GM21576 (cell line): ENCODE data around the gene DDX4.
"Not testable (repeated sequence)": the region's sequence is repeated elsewhere in the genome, so short reads cannot be mapped to it uniquely, and the experiment has no call there.

Experiments used
- ATAC-seq: cut with Tn5 transposase; IDR thresholded peaks from one replicate; pipeline ENCODE4 v1.9.1; 2021; ENCODE audit warnings: mild to moderate bottlenecking, moderate library complexity; ENCODE audit not compliant: unreplicated experiment

DDX4 gene

DNA sequence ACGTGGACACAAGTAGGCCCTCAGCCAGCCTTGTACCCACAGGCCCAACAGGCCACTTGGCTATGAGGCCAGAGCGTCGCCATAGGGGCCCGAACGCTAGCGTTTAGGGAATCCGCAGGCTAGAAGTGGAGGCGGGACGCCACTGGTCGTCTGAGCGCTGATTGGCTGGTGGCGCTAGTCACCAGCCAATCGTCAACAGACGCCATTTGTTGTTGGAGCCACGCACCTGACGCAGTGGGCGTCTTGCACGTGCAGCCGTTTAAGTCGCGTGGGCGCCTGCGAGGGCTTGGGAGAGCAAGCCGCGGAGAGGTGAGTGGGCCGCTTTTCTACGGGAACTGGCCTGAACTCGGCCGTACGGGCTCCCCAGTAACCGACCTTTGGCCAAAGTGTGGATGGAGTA, at the start of gene DDX4:
Gene DDX4 (plus strand): TSS at position 269 of the 400 bp plus-strand sequence. CDS start 903 bp downstream, outside the sequence.
- no peak for ATAC-seq

DNA sequence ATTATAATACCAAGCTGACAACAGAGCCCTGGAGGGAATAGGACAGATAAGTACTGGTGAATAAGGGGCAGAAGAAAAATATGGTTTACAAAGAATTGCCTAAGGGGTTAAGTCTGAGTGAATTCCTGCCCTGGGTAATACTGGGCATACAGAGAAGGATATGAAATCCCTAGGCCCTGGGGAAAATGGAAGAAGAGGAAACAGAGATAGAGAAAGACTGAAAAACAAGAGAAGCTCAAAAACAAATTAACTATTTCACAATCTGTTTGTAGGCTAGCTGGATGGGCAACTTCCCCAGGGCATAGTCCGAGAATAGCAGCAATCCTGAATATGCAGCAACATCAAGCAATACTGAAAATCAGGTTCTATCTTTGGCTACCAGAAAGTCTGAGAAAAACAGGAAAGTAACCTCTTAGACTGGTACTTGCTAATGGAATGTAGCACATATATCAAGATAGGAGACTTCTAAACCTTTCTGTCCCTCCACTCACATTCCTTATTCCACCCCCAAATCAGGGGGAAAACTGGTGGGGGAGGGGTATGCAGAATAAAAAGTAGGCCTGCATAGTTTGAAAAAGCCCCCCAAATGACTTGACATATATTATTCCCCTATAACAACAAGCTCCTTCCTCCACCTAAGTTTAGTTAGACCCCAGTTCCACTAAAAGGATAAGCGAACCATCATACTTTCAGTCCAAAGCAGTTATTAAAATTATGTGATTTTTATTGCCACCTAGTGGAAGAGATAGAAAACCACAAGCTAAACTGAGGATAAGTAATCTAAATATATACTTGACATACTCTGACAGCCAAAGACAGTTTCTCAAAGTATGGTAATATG, 46.4 kb upstream of the DDX4 start:
- no peak for ATAC-seq

DNA sequence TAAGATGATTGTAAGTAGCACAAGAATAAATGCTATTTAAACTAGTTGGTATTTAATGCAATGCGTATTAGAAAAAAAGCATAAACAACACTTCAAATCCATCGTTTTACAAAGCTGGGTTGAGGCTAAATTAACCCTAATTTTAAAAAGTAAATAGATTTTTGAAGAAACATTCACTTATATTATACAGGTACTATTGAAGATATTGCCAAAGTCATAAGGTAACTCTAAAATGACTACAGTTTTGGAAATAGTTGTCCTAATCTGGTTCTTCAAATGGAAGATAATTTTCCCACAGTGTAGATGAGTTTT, 45.8 kb upstream of the DDX4 start:
- no peak for ATAC-seq

DNA sequence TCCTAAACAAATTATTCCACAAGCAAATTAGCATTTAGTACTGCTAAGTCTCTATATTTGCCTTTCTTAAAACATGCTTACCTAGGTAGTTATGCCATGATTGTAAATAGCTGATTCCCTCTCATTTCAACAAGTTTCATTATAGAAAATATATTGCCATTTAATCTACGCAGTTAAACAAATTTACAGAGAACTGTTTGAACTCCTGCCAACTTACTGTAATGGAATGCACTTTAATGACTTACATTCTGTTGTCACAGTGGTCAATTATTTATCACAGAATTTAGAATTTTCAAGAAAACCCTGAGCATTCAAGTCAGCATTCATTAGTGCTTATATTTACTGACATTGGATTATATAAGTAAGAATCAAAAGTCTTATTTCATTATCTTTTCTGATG, 45.4 kb upstream of the DDX4 start:
- no peak for ATAC-seq

DNA sequence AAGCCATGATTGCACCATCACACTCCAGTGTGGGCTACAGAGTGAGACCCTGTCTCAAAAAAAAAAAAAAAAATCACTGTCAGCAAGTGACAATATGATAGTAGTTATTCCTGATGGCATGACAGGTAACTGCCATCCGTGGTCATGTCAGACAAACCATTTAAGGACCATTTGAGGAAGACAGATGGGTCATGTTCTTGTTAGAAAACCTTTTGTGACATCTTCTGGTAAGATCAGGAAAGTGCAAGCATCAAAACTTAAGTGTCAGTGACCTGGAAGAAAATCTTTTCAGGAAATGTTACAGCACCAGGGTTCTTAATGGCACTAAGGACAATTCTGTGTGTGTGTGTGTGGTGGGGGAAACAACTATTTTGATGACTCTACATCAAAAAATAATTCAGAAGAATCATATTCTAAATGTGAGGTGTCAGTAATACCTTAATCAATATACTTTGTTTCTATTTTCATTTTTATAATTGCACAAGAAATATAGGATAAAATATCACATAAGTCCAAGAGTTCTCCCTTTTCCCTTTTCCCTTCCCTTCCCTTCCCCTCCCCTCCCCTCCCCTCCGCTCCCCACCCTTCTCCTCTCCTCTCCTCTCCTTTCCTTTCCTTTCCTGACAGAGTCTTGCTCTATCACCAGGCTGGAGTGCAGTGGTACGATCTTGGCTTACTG, 43.6 kb upstream of the DDX4 start:
- ATAC-seq: no peak

DNA sequence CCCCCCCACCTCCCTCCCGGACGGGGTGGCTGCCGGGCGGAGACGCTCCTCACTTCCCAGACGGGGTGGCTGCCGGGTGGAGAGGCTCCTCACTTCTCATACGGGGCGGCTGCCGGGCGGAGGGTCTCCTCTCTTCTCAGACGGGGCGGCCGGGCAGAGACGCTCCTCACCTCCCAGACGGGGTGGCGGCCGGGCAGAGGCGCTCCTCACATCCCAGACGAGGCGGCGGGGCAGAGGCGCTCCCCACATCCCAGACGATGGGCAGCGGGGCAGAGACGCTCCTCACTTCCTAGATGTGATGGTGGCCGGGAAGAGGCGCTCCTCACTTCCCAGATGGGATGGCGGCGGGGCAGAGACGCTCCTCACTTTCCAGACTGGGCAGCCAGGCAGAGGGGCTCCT, 41.2 kb upstream of the DDX4 start:
- ATAC-seq: not testable (repeated sequence)

DNA sequence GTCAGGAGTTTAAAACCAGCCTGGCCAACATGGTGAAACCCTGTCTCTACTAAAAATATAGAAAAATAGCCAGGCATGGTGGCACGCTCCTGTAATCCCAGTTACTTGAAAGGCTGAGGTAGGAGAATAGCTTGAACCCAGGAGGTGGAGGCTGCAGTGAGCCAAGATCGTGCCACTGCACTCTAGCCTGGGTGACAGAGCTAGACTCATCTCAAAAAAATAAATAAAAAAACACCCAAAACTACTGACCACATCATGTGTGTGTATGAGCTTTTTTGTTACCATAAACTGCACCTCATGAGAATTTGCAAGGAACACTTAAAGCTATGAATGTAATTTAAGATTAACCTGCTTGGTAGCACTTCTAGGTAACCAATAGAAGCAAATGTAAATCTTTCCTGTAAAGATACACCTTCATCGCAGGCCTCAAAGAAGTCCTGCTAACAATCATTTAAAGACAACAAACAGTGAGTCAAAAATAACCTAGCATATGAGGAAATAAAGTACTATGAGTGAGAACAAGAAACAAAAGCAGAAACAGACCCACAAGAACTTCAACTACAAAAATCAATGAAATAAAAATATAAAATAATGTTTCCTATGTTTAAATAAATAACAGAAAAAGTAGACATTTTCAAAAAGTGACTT, 38.7 kb upstream of the DDX4 start:
- no peak for ATAC-seq

DNA sequence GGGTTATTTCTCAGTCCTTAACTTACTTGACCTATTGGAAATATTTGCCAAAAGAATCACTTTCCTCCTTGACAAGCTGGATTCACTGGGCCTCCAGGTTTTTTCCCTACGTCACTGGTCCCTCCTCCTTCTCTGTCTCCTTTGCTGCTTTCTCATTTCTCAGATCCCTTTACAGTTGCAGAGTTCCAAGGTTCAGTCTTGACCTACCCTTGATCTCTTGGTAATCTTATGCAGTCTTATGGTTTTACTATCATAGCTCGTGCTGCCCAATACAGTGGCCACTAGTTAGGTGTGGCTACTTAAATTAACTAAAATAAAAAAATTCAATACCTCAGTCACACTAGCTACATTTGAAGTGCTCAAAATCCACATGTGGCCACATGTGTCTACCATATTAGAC, 37.1 kb upstream of the DDX4 start:
- no peak for ATAC-seq

DNA sequence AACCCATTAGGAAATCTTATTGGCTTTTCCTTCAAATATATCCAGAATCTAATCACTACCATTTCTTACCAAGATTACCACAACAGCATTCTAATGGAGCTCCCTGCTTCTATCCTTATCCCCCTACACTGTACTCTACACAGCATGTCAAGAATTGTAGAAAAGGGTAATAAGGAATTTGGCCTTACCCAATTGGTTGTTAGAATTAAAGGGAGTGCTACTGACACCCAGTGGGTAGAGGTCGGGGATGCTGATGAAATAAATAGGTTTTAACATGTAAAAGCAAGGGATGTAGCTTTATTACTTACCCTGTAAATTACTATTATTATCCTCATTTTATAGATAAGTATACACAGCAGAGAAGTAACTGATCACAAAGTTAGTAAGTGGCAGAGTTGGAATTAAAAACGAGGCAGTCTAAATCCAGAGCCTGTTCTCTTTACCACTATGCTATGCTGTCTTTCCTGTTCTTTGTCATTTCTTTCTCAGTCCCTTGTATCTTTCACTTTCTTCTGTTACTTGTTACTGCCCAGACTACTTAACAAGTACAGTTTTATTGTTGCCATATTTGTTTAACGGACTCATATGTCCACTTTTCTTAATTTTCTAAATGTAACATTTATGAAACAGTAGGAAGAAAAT, 36.3 kb upstream of the DDX4 start:
- no peak for ATAC-seq

DNA sequence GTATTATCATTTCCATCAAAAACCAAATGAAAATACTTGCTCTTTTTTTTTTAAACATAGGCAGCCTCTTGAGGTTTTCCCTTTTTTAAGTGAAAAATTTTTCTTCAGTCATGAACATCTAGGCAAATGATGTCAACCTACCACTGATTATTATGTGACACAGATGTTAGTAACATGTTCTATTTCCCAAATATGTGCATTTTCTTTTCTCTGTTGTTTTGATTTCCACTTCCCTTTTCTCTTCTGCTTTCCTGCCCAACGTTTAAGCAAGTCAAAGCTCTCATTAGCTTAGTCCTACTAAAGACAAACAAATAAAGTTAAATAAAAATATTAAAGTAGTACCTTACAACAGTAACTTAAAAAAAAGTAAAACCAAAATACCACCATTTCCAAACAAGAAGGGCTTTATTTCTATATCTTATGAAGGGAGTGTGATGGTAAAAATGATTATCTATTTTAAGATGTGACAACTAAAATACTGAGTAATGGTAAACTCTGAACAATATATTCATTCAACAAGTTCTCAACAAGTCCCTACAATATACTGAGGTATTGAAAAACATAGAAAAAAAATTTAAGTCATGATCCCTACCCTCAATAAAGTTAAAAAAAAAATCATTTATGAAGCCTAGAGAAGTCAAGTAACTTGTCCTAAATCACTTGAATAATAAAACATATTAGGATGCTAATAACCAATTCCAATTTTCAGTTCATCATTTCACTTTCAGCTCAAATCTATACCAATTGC, 35.1 kb upstream of the DDX4 start:
- no peak for ATAC-seq

DNA sequence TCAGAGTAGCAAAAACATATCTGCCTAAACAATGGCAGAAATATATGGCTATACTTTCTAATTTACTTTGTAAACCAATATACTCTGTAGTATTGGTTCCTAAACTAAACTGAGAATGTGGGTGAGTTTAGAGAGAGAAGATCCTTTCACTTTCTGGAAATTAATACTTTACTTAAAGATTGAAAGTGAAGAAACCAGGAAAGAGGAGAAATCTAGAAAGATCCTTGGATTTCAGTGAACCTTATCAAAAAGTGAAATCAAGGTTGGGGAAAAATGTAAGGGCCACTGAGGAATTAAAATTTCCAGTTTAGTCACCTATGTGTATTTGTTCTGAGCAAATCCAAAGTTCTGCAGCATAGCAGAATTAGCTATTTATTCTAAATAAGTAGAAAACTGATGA, 31.6 kb upstream of the DDX4 start:
- ATAC-seq: no peak

DNA sequence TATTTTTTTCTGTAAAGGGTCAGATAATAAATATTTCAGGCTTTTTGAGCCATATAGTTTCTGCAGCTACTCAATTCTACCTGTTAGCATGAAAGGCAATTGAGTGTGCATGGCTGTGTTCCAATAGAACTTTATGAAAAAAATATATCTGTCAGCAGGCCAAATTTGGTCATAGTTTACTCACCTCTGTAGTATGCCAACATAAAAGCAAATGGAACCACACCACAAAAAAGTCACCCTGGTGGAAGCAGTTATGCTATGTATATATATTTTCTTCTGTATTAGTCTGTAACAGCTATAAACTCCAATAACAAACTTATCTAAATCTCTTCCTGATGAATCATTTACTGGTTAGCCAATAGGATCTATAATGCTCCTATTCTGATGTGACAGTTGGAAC, 29.1 kb upstream of the DDX4 start:
- no peak for ATAC-seq

DNA sequence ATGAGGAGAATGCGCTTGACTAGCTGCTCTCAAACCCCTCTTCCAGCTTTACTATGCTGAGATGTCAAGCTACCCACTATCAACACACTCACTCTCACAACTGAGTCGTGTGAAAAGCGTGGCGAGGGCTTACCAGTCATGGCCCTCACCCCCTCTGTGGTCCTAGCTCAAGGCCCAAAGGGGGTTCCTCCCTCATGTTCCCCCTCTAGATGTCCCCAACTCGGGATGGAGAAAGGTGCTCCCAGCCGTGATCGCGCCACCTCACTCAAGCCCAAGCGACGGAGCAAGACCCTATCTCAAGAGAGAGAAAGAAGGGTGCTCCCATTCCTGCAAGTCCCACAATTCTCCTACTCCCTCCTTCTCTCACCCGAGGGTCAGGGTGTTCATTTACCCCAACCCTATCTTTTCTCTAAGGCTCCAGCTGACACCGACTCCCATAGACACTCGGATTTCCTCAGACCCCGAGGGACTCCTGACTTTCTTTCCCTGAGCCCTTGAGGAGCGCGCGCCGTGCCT, 26.3 kb upstream of the DDX4 start:
- ATAC-seq: no peak

DNA sequence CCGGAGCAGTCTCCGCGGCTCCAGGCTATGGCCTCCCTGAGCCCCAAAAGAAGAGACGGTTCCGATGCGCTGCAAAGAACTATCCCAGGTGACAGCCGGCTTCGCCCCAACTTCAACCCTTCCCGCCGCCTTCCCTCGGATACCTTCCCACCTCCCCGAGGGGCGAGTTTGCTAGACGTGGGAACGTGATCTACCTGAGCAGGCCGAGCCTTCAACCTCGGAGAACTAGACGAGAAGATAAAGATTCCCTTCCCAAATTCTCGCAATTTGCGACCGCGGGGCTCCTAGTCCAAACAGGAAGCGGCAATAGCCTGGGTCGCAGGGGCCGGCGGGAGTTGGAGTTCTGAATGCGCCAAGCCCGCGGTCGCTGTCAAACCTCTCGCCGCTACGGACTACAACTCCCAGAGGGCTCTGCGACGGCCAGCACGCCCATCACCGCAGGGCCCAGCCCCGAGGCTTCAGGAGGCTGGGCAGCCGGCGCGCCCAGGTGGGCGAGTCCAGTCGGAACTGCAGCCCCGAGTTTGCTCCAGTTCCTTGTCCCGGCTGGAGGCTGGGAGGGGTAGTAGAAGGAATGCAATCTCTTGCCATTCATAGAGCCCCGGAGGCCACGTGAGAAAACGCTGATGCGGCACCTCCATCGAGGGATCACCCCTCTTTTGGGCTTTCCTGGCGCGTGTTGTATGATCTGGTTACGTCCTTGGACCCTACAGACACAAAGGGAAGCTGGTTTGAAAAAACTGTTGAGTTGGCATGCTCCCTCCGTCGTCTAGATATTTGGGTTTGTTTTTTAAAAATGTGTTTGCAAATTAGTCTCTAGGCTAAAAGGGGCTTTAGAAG, 25.6 kb upstream of the DDX4 start, which contains the start of gene SLC38A9:
Gene SLC38A9 (minus strand): TSS at position 302 of the 837 bp plus-strand sequence. CDS start 14,366 bp downstream, outside the sequence.
- peak; percentile 100 for ATAC-seq

DNA sequence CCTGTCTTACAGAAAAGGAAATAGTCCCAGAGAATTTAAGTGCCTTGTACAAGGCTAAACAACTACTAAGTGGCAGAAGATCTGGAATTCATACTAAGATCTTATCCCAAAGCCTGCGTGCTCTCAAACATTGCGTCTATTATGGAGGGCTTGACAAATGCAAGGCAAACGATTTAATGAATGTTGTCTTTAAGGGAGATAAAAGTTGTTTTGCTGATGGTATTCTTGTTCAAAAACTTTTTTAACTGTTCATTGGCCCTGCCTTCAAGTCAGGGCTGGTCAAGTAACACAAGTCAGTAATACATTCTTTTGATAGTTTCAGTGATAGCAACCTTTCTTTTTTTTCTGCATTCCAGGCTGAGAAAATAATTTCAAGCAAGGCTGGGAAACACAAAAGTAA, 24.0 kb upstream of the DDX4 start:
- no peak for ATAC-seq

DNA sequence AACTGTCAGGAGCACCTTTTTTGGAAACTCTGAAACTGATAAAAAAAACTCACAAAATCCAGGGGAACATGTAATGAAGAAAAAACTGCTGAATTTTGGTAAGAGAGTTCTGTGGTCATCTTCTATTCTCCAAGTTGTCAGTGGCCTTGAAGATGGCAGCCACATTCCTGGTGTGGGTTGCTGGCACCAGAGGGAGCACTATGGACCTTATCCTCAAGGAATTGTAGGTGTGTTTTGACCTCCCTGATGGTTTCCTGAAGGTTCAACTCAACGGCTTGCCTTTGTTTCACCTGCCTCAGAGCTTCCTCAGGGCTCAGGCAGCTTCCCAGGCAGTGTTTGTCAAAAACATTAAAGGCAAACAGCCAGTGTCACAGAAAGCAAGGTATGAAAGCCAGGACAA, 23.5 kb upstream of the DDX4 start:
- no peak for ATAC-seq

DNA sequence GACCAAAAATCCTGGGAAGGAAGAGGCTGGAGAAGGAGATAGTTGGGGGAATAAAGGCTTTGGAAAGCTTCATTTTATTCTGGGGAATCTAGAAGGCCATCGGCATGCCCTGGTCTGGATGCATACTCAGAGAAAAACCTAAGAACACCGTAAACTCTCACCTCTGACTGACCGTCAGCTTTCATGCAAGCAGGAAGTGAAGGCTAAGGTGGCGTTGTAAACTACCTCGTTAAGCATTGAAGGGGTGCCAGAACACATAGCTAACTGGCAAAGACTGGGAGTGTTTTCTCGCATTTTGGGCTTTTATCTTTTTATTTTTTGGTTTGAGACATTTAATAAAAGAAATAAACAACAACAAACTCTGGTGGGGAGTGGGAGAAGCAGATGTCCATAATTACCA, 23.1 kb upstream of the DDX4 start:
- ATAC-seq: no peak

DNA sequence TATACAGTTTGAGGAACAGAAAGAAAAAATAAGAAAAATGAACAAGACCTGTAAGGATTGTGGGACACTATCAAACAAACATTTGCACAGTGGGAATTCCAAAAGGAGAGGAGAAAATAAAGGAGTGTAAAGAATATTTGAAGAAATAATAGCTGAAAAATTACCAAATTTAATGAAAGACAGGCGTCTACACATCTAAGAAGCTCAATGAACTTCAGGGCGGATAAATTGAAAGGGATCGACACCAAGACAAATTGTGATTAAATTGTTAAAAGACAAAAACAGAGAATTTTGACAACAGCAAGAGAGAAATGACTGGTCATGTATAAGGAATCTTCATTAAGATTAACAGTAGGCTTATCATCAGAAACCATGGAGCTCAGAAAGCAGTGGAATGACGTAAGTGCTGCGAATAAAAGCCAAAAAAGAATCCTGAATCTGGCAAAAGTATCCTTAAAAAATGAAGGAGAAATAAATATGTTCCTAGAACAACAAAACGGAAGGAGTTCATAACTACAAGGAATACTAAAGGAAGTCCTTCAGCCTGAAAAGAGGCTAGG, 22.3 kb upstream of the DDX4 start:
- no peak for ATAC-seq

DNA sequence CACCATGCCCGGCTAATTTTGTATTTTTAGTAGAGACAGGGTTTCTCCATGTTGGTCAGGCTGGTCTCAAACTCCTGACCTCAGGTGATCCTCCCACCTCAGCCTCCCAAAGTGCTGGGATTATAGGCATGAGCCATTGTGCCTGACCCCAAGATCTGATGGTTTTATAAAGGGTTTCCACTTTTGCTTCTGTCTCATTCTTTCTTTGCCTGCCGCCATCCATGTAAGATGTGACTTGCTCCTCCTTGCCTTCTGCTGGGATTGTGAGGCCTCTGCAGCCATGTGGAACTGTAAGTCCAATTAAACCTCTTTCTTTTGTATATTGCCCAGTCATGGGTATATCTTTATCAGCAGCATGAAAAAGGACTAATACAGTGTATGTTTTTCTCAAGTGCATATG, 18.8 kb upstream of the DDX4 start:
- not testable (repeated sequence) for ATAC-seq
